Measurements from ENCODE around the gene TM4SF20. TPM values are rescaled to one million over a fixed set of nuclear protein-coding genes. Genes with fewer than 3 reads are reported as not detected.

Gene TM4SF20, protein sequence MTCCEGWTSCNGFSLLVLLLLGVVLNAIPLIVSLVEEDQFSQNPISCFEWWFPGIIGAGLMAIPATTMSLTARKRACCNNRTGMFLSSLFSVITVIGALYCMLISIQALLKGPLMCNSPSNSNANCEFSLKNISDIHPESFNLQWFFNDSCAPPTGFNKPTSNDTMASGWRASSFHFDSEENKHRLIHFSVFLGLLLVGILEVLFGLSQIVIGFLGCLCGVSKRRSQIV
- total RNA-seq: not detected in 2 replicates

DNA sequence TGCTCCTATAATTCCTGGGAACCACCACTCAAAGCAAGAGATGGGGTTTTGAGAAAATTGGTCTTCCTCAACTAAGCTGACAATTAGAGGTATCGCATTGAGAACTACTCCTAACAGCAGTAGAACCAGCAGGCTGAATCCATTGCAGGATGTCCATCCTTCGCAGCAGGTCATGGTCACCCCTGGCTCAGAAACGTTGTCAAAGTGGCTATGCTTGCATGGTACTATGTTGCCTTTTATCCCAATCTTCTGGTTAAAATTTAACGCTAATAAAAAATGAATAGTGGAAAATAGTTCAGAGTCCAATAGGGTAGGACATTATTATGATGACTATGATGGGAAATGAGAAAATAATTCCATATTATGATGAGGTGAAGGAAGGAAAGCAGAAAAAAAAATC lies at the start of gene TM4SF20:
Gene TM4SF20 (minus strand): TSS at position 212 of the 400 bp plus-strand sequence. CDS start 38 bp downstream, at position 174.

DNA sequence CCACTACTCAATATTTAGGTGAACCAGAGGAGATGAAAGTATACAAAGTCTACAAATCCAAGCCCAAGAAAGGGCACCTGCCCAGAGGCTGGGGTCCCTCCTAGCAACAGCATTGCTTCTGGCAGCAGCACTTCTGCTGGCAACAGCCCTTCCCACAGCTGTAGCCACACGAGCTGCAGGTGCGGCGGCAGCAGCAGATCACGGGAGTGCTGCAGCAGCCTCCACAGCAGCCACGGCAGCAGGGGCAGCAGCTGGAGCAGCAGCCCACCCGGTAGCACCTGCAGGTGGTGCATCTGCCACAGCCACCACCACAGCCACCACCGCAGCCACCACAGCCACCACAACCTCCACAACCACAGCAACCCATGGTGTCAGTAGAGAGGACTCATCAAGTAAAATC lies 8.5 kb upstream of the TM4SF20 start, which contains the start of gene SCYGR1:
Gene SCYGR1 (minus strand): TSS at position 367 of the 400 bp plus-strand sequence. CDS start 0 bp downstream, at position 367.

DNA sequence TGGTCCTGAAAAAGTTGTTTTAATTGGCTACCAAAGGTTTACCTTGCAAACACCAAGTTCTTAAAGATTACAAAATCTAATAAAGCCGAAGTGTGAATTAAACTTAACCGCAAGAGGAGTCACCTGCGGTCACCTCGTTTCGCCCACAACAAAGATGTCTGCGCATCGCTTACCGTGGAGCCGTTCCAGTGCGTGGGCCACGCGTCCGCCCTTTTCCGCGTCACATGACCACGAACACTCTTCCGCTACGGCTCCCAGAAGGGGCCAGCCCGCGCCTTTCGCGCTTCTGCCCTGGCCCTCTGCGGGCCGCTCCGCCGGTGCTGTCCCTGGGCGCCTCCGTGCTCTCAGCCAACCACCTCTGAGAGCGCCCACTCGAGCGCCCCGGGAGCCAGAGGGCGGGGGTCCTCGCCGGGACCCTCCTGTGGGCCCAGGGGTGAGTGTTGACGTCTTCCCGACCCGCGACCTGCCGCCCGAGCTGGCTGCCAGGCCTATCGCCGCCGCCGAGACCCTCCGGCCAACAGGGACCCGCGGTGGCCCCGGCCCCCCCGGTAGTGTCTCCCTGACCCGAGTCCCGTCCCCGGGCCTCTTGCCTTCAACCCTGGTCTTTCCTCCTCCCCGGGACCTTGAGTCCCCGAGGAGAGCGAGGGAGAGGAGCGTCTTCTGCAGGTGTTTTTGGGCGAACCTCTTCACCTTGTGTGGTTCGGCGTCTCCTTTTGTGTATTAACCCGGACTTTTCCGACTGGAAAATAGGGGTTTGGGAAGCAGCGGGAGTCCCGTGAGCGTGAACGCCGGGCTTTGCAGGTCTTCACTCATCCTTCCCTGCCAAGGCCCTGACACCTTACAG lies 53.9 kb downstream of the TM4SF20 start, which contains the start of gene MFF:
Gene MFF (plus strand): TSS at position 257 of the 844 bp plus-strand sequence. CDS start 5,415 bp downstream, outside the sequence.

Other genes starting within 250 kb of the TM4SF20 start
- gene COL4A4, start 215.1 kb downstream of the TM4SF20 start, total RNA-seq: under 0.01 TPM in 1 of 2 replicates, not detected in the other
- gene COL4A3, start 214.7 kb downstream of the TM4SF20 start, total RNA-seq: not detected in 2 replicates
- gene MFF, start 54.1 kb downstream of the TM4SF20 start, total RNA-seq: 60.9 and 89.8 TPM in 2 replicates
- gene SCYGR1, start 8.6 kb upstream of the TM4SF20 start, total RNA-seq: not detected in 2 replicates
- 76.1 and 117 TPM in 2 replicates for gene AGFG1, start 92.8 kb upstream of the TM4SF20 start, total RNA-seq
- not detected in 2 replicates for gene SCYGR2, start 219.6 kb upstream of the TM4SF20 start, total RNA-seq
- not detected in 2 replicates for gene SCYGR3, start 235.5 kb upstream of the TM4SF20 start, total RNA-seq
- not detected in 2 replicates for gene SCYGR4, start 238.2 kb upstream of the TM4SF20 start, total RNA-seq

Measured in vein endothelial cell (primary cell).